GM18873 (cell line): ENCODE data around the gene KATNAL2.
A peak's percentile ranks its signal among the peaks of the same experiment; 100 is the strongest.

Experiments
- ATAC-seq: cut with Tn5 transposase; IDR thresholded peaks from one replicate; pipeline ENCODE4 v1.9.1; 2021; ENCODE audit warnings: mild to moderate bottlenecking, moderate library complexity, moderate number of reproducible peaks; ENCODE audit not compliant: unreplicated experiment, low FRiP score

KATNAL2 gene

GRCh38 chr18:47108373-47108772 is 191.0 kb downstream of the KATNAL2 start:
- no peak for ATAC-seq

- ATAC-seq: no peak
Observed at GRCh38 chr18:47108998-47109405, 191.6 kb downstream of the KATNAL2 start.

- no peak for ATAC-seq
Observed at GRCh38 chr18:47109720-47110119, 192.3 kb downstream of the KATNAL2 start.

DNA sequence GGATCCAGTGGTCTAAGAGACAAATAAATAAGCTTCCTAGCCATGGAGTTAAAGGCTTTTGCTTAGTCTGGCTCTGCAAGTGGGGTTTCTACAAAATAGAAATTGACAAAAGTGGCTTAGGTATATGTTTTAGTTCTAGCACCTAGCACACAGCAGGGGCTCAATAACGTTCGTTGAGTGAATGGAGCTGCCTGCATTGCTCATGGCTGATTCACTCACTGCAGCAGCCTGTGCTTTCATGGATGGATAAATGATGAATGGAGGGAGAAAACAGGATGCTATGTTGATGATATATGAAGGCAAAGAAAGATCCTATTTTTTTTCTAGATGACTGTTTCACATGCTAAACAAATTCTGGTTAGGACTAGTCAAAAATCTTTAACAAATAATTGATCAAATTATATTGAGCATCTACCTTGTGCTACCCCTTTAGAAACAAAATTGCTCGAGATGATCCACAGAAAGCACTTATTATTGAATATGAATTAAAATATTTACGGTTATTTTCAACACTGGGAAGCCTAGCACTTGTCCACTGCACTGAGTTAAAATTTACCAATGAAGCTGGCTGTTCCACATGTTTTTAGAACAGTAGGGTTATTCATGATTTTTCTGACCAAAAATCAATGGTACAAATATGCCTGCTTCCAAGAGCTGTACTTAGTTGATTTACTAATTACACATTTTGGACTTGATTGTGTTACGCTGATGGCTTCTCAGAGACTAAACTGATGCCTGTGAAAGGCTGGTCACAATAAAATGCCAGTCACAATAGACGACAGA is 193.3 kb downstream of the KATNAL2 start:
- no peak for ATAC-seq

GRCh38 chr18:47113796-47114540 is 196.6 kb downstream of the KATNAL2 start:
- ATAC-seq: no peak

DNA sequence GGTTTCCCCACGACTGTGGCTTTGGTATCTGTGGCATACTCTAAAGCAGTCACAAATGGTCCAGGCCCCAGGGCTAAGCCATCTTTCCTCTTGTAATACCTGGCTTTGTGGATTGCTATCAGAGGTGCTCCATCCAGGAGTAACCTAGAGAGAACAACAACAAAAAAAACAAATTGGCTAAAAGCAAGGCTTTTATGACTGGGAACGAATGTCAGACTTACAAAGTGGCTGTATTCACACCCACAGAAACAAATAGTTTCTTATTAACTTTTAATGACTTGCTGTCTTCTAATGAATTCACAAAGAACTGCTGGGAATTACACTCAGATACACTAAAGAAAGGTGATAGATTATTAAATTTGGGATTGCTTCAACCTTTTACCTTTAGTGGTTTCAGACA is 197.8 kb downstream of the KATNAL2 start:
- ATAC-seq: no peak

DNA sequence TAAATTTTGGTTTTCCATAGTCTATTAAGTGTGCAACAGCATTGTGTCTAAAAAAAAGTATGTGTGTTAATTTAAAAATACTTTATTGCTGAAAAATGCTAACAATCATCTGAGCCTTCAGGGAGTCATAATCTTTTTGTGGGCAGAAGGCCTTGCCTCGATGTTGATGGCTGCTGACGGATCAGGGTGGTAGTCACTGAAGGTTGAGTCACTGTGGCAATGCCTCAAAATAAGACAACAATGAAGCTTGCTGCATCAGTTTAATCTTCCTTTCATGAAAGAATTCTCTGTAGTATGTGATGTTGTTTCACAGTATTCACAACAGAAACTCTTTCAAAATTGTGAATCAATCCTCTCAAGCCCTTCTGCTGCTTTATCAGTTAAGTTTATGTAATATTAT is 201.6 kb downstream of the KATNAL2 start:
- no peak for ATAC-seq

DNA sequence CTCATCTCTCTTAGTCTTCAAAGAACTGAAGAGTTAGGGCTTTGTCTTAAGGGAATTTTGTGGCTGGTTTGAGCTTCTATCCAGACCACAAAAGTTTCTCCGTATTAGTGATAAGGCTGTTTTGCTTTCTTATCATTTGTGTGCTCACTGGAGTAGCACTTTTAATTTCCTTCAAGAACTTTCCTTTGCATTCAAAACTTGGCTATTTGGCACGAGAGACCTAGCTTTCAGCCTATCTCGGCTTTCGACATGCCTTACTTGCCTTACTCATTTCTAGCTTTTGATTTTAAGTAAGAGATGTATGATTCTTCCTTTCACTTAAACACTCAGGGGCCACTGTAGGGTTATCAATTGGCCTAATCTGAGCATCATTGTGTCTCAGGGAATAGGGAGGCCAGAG is 203.0 kb downstream of the KATNAL2 start:
- ATAC-seq: peak; percentile 78

GRCh38 chr18:47121146-47121545 is 203.7 kb downstream of the KATNAL2 start:
- ATAC-seq: no peak

- no peak for ATAC-seq
Observed at GRCh38 chr18:47141289-47141688, 223.9 kb downstream of the KATNAL2 start.

DNA sequence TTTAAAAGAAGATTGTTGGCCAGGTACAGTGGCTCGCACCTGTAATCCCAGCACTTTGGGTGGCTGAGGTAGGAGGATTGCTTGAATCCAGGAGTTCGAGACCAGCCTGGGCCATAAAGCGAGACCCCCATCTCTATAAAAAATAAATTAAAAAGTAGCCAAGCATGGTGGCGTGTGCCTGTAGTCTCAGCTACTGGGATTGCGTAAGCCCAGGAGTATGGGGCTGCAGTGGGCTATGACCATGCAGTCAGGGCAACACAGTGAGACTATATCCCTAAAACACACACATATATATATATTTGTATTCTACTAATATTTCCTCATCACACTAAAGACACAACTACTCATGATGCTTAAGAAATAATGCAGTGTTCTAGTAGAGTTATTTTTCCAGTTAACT is 225.8 kb downstream of the KATNAL2 start:
- no peak for ATAC-seq

DNA sequence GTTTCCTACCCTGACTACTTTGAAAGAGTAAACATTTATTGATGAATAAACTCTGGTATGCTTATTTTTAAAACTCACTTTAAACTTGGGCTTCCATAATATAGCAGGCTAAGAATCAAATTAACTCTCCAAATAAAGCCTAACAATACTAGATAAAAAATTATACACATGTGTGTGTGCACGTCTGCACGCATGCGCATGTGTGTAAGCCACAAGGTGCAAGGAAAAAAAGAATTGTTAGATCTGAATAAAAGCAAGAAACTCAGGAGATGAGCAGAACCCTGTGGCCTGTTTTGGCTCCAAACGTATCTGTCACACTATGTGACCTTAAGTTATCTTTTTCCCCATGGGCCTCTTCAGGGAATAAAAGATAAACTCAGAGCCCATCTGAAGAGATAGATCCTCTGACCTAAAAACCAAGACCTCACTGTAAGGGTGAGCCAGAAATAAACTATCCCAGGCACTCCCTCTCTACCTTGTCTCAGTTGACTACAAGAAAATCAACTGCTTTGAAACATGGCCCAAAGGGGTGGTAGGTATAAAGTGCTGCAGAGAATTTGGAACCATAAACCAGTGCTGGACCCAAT is 226.6 kb downstream of the KATNAL2 start:
- ATAC-seq: no peak

- no peak for ATAC-seq
Observed at GRCh38 chr18:47146206-47146605, 228.8 kb downstream of the KATNAL2 start.

- no peak for ATAC-seq
Observed at GRCh38 chr18:47149457-47150028, 232.1 kb downstream of the KATNAL2 start.

DNA sequence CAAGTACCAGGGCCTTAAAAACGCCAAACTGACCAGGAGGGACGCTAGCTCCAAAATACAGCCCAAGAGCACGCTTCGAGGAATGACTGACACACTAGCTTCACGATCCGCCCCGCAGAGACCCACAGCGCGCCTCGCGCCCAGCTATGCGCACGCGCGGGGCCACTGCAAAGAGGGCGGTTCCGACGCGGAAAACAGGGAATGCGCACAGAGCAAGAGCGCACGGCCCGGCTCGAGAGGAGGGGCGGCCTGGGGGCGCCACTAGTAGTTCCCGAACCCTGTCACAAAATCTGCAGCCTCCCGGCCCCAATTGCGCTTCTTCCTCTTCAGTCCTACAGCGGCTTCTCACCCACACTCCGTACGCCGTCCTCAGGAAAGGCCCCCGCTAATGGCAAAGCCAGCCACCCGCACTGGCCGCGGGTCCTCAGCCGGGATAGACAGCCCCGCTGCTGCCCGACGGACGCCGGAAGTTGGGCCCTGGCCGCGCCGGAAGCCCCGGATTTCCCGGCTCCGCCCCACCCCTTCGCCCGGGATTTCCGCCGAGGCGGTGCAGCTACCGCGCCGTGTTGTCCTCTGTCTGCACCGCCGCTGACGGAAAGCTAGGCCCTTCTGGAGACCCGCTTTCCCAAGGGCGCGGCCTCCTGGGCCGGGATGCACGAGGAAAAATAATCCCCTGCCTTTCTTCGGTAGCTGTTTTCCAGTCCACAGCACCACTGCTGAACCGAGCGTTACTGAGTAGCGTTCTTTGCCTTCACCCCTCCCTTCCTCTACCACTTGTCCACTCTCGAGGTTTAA is 232.8 kb downstream of the KATNAL2 start, which contains the start of gene HDHD2:
HDHD2 (minus strand) TSS at position 472 of the 795 bp plus-strand sequence. CDS start 14,061 bp downstream, outside the sequence.
- ATAC-seq: peak; percentile 76

GRCh38 chr18:47150824-47151366 is 233.5 kb downstream of the KATNAL2 start:
- no peak for ATAC-seq

GRCh38 chr18:47151439-47151838 is 234.0 kb downstream of the KATNAL2 start:
- no peak for ATAC-seq
